Gastroesophageal sphincter (tissue), 4 donors: ENCODE measurements around the gene RGPD3. TPM values are rescaled to one million over a fixed set of nuclear protein-coding genes. Genes with fewer than 3 reads are reported as not detected.
A peak's percentile ranks its signal among the peaks of the same experiment; 100 is the strongest.
"Not testable (repeated sequence)": the region's sequence is repeated elsewhere in the genome, so short reads cannot be mapped to it uniquely, and the experiment has no call there.

ENCODE experiments used
- ATAC-seq: fragments of 150-250 bp; one replicate; pipeline ENCODE4 v1.9.1; 2016; ENCODE audit warnings: mild to moderate bottlenecking, moderate library complexity
- H3K27ac ChIP-seq, 4 donors: fragments of 200-600 bp; sonication (generic) in 3 of 4; 1 replicate in 3 of 4; 2 replicates in 1 of 4; pipeline ENCODE4 v1.5.1; 2016 to 2019
- H3K27me3 ChIP-seq: fragments of 200-600 bp; sonication (generic); one replicate; pipeline ENCODE4 v1.5.1; 2019
- H3K36me3 ChIP-seq, 2 donors: fragments of 200-600 bp; sonication (generic); one replicate each; pipeline ENCODE4 v1.5.1; 2019; ENCODE audit warnings: control low read depth in 1 of 2
- H3K4me1 ChIP-seq, 3 donors: fragments of 200-600 bp; sonication (generic); 1 replicate in 2 of 3; 2 replicates in 1 of 3; pipeline ENCODE4 v1.5.1; 2016 to 2019; ENCODE audit warnings: control low read depth in 2 of 3
- H3K4me3 ChIP-seq, 2 donors: fragments of 200-600 bp; sonication (generic); one replicate each; pipeline ENCODE4 v1.5.1; 2019; ENCODE audit warnings: mild to moderate bottlenecking in 1 of 2, moderate library complexity in 1 of 2
- H3K9me3 ChIP-seq, 3 donors: fragments of 200-600 bp; sonication (generic); one replicate each; pipeline ENCODE4 v1.5.1; 2017 to 2019; ENCODE audit warnings: control low read depth in 2 of 3
- CTCF ChIP-seq, 4 experiments: fragments of 200-600 bp in 2 of 4; fragments of 450-650 bp in 2 of 4; sonication (generic) in 1 of 4; IDR thresholded peaks; one replicate each; pipeline ENCODE4 v1.5.1; 2017 to 2019; ENCODE audit warnings: antibody characterized with exemption in 4 of 4, mild to moderate bottlenecking in 2 of 4, moderate library complexity in 2 of 4
- EP300 ChIP-seq: sonication (generic); formaldehyde crosslinking; IDR thresholded peaks from one replicate; pipeline ENCODE4 v1.6.1; 2017; ENCODE audit warnings: antibody characterized with exemption, mild to moderate bottlenecking
- POLR2A ChIP-seq, 2 donors: fragments of 450-650 bp; IDR thresholded peaks; one replicate each; pipeline ENCODE4 v1.6.1; 2017; ENCODE audit warnings: antibody characterized with exemption in 2 of 2, mild to moderate bottlenecking in 2 of 2, moderate library complexity in 1 of 2
- POLR2AphosphoS5 ChIP-seq: sonication (generic); formaldehyde crosslinking; IDR thresholded peaks from one replicate; pipeline ENCODE4 v1.6.1; 2017; ENCODE audit warnings: antibody characterized with exemption
- WGBS, 2 donors: methylation state at CpG; one replicate each; pipeline ENCODE4 v1.1.5; 2018; ENCODE audit warnings: low coverage in 1 of 2; 5-methylcytosine and 5-hydroxymethylcytosine counted together
- total RNA-seq, 4 donors: library from RNA; depleted of rRNA; stranded (reverse); fragments of >200 nt; gene quantifications; one replicate each; pipeline ENCODE4 v1.1.0, GENCODE V29; 2016

The RGPD3 gene
- 1 to 10 TPM in 1 of 4 donors, under 1 TPM in 3; 0.40 to 1.1 (median 0.70) TPM for total RNA-seq

GRCh38 chr2:106468107-106468506 is at the start of gene RGPD3:
TSS of gene RGPD3 (minus strand) at chr2:106468413. CDS start at chr2:106468288, 125 bp downstream.
- not testable (repeated sequence) for H3K4me1 ChIP-seq, ATAC-seq, H3K36me3 ChIP-seq, H3K9me3 ChIP-seq, H3K27me3 ChIP-seq, H3K27ac ChIP-seq, H3K4me3 ChIP-seq
- no CpG with 5 or more reads among the region's 45 CpGs for WGBS, 2 donors

DNA sequence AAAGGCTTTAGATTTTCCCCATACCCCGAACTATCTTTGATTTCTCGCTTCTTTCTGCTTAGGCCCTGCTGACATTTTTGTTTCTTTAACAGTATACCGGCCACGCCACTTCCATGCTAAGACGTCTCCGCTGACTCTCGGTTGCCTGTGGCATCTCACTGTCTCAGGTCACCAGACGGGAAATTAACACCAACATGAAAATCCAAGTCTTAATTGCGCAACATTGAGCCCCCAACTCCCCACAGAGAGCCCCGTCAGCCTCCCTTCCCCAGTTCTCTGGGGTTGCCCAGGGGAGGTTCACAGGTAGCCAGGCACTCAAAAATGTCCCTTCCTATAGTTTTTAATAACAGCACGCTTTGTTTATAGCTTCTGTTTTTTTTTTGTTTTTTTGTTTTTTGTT is 49.1 kb upstream of the RGPD3 start:
- Histone ChIP-seq H3K4me1 (no peaks in the 10 kb centered on the region), H3K27ac (no peak overlapping the region), H3K36me3 (no peaks in the 10 kb centered on the region), H3K27me3 (no peaks in the 10 kb centered on the region), H3K4me3 (no peak overlapping the region), H3K9me3 (no peaks in the 10 kb centered on the region)
- ATAC-seq, result no peak
- TF ChIP-seq POLR2AphosphoS5 (no peak), POLR2A (IDR thresholded peaks at IDR 0.05) (no peak)
- 93 to 100% methylated on average over 2 to 11 of the region's 11 CpGs for WGBS, 2 donors

- Histone ChIP-seq H3K27me3 (no peaks in the 10 kb centered on the region), H3K4me1 (no peaks in the 10 kb centered on the region), H3K4me3 (no peak overlapping the region), H3K27ac (no peak overlapping the region), H3K36me3 (no peaks in the 10 kb centered on the region), H3K9me3 (no peaks in the 10 kb centered on the region)
- 88 to 92% methylated on average over 1 of the region's 1 CpG for WGBS, 2 donors
- TF ChIP-seq EP300 (no peak), POLR2AphosphoS5 (no peak), POLR2A (IDR thresholded peaks at IDR 0.05) (no peak), CTCF (IDR thresholded peaks at IDR 0.05) (no peak)
- ATAC-seq, result no peak
These were observed 48.7 kb upstream of the RGPD3 start for GRCh38 chr2:106516864-106517263.

DNA sequence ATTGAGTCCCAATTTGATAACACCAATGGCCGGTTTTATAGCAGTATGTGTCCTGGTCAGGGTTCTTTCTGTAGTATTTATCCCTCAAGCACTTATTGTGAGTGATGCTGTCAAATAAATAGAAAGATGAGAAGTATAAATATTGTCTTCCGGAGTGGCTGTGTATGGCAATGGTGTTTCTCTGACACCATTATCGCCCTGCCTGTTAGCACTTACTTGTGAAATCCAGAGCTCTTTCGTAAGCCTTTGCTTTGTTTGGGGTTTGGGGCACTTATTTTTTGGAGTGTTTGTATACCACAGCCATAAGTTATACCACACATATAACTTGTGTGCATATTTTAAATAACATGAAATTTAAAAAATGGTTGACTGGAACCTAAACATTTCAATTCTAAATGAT is 48.2 kb upstream of the RGPD3 start:
- Histone ChIP-seq H3K27me3 (no peaks in the 10 kb centered on the region), H3K36me3 (no peaks in the 10 kb centered on the region), H3K9me3 (no peaks in the 10 kb centered on the region), H3K4me3 (no peak overlapping the region), H3K4me1 (no peaks in the 10 kb centered on the region), H3K27ac (no peak overlapping the region)
- TF ChIP-seq POLR2AphosphoS5 (no peak), CTCF (IDR thresholded peaks at IDR 0.05) (no peak), POLR2A (IDR thresholded peaks at IDR 0.05) (no peak), EP300 (no peak)
- no peak for ATAC-seq
- WGBS, 2 donors, result 96 to 100% methylated on average over 2 to 4 of the region's 4 CpGs

DNA sequence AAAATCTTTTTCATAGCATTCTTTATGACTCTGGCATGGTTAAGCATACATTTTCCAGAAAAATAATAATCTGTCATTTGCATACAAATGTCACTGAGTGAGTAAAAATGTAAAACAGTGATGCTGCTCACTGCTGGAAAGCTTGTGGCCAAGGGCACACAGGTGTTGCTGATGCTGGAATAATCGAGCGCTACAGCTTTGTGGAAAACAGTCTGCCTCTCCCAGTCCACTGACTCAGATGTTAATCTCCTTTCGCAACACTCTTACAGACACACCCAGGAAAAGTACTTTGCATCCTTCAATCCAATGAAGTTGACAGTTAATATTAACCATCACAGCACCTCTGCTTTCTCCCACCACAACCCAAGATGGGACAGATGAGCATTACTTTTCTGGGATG is 46.6 kb upstream of the RGPD3 start:
- H3K4me1 ChIP-seq, H3K4me3 ChIP-seq, H3K27ac ChIP-seq, H3K9me3 ChIP-seq, H3K36me3 ChIP-seq, H3K27me3 ChIP-seq: not testable (repeated sequence)
- peak; percentile 22 for ATAC-seq
- WGBS, 2 donors, result 68 to 87% methylated on average over 3 of the region's 3 CpGs

DNA sequence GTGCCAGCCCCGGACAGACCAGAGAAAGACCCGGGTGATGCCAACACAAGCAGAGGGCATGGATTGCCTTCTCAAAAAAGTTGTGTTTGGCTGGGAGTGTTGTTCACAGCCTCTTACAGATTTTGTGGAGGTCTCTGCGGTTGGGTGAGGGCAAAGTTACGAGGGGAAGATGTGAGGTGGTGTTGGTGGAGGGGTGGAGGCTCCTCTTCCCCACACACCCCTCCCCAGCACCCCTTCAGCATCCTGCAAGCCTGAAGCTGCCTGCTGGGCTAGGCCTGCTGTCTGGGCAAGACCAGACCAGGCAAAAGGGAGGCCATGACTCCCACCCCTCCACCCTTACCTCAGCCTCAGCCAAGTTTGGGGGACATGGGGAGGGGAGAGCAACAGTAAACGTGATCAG is 45.2 kb upstream of the RGPD3 start:
- not testable (repeated sequence) for H3K4me3 ChIP-seq, H3K9me3 ChIP-seq, H3K36me3 ChIP-seq, H3K27me3 ChIP-seq, ATAC-seq, H3K27ac ChIP-seq, H3K4me1 ChIP-seq
- no CpG with 5 or more reads among the region's 5 CpGs for WGBS, 2 donors

- H3K27me3 ChIP-seq, H3K4me1 ChIP-seq, H3K36me3 ChIP-seq, H3K9me3 ChIP-seq: not testable (repeated sequence)
- H3K4me3 ChIP-seq, result peak overlapping the region in 1 of 2 donors; percentile 6
- peak; percentile 28 for ATAC-seq
- peak overlapping the region; percentile 31 to 76 (median 57) for H3K27ac ChIP-seq
- 70 to 82% methylated on average over 5 to 7 of the region's 7 CpGs for WGBS, 2 donors
These were observed 43.7 kb upstream of the RGPD3 start for GRCh38 chr2:106511934-106512333.

- peak; percentile 80 for TF ChIP-seq POLR2AphosphoS5
- H3K27ac ChIP-seq, result peak overlapping the region in 3 of 4 donors; percentile 56 to 76 (median 58)
These were observed 43.3 kb upstream of the RGPD3 start for GRCh38 chr2:106511476-106511901.

GRCh38 chr2:106510791-106511190 is 42.6 kb upstream of the RGPD3 start:
- 68 to 69% methylated on average over 2 to 4 of the region's 4 CpGs for WGBS, 2 donors

More at GRCh38 chr2:106511476-106511901, 43.3 kb upstream of the RGPD3 start:
- H3K36me3 ChIP-seq, H3K4me1 ChIP-seq, H3K27me3 ChIP-seq, H3K9me3 ChIP-seq: not testable (repeated sequence)
- H3K4me3 ChIP-seq, result peak overlapping the region in 1 of 2 donors; percentile 6
- ATAC-seq, result peak; percentile 94
- 0 to 10% methylated on average over 3 to 5 of the region's 16 CpGs for WGBS, 2 donors

DNA sequence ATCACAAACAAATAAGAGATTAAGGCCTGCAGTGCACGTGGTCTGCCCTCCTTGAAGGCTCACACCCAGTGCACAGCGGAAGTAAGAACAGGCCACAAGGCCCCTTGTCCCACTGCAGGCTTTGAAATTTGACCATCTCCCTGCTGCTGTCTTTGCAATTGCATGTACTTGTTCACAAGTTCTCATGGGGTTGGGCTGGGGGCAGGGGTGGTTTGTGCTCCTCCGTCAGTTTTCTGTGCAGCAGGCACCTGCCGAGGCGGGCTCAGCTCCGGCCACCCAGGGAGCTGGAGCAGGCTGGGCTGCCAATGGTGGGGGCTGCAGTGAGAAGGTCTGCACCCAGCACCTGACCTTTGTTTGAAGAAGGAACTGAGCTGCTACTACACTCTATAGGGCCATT is 41.2 kb upstream of the RGPD3 start:
- not testable (repeated sequence) for H3K4me3 ChIP-seq, H3K9me3 ChIP-seq, H3K4me1 ChIP-seq, ATAC-seq, H3K27ac ChIP-seq, H3K27me3 ChIP-seq, H3K36me3 ChIP-seq
- no CpG with 5 or more reads among the region's 6 CpGs for WGBS, 2 donors

More at GRCh38 chr2:106510791-106511190, 42.6 kb upstream of the RGPD3 start:
- H3K4me1 ChIP-seq, H3K36me3 ChIP-seq, H3K27me3 ChIP-seq, H3K9me3 ChIP-seq, ATAC-seq, H3K4me3 ChIP-seq: not testable (repeated sequence)
- peak overlapping the region in 1 of 4 donors; percentile 76 for H3K27ac ChIP-seq

- 98% methylated on average over 4 of the region's 11 CpGs; no CpG with 5 or more reads in 1 of the 2 donors for WGBS, 2 donors
- H3K27me3 ChIP-seq, H3K27ac ChIP-seq, H3K4me3 ChIP-seq, ATAC-seq, H3K4me1 ChIP-seq, H3K9me3 ChIP-seq, H3K36me3 ChIP-seq: not testable (repeated sequence)
These were observed 40.6 kb upstream of the RGPD3 start for GRCh38 chr2:106508660-106509373.
